Sigmoid colon (tissue), 4 donors: Measurements from ENCODE around the gene LTK.

Source experiments
- POLR2A ChIP-seq, 2 donors: fragments of 450-650 bp; IDR thresholded peaks; one replicate each; pipeline ENCODE4 v1.6.1; 2016; ENCODE audit warnings: antibody characterized with exemption in 2 of 2, mild to moderate bottlenecking in 2 of 2, moderate library complexity in 2 of 2
- POLR2AphosphoS5 ChIP-seq, 4 donors: sonication (generic); formaldehyde crosslinking; IDR thresholded peaks; one replicate each; pipeline ENCODE4 v1.6.1; 2017; ENCODE audit warnings: antibody characterized with exemption in 4 of 4

GRCh38 chr15:41473418-41473817 is 40.2 kb downstream of the LTK start:
- no peak for TF ChIP-seq POLR2A (IDR thresholded peaks at IDR 0.05)
- no peak for TF ChIP-seq POLR2AphosphoS5 (IDR thresholded peaks at IDR 0.05)
